Transverse colon (tissue), 4 donors: ENCODE results near the gene HMCN1. TPM values are rescaled to one million over a fixed set of nuclear protein-coding genes. Genes with fewer than 3 reads are reported as not detected.

Source experiments
- DNase-seq: peaks from one replicate; pipeline ENCODE4 v3.0.0-alpha.2; 2019
- H3K27ac ChIP-seq, 4 donors: fragments of 200-600 bp; sonication (generic); 2 replicates each; pipeline ENCODE4 v1.5.1; 2016 to 2018; ENCODE audit warnings: inconsistent platforms in 4 of 4
- H3K27me3 ChIP-seq: fragments of 200-600 bp; sonication (generic); 2 replicates; pipeline ENCODE4 v1.5.1; 2017; ENCODE audit warnings: inconsistent platforms
- H3K36me3 ChIP-seq, 4 donors: fragments of 200-600 bp; sonication (generic); 2 replicates each; pipeline ENCODE4 v1.5.1; 2017 to 2019; ENCODE audit warnings: inconsistent platforms in 4 of 4
- H3K4me1 ChIP-seq, 4 donors: fragments of 200-600 bp; sonication (generic); 2 replicates each; pipeline ENCODE4 v1.5.1; 2017 to 2020; ENCODE audit warnings: inconsistent platforms in 4 of 4
- H3K4me3 ChIP-seq, 4 donors: fragments of 200-600 bp; sonication (generic); 1 replicate in 1 of 4; 2 replicates in 3 of 4; pipeline versions ENCODE4 v1.5.1 to v1.6.1; 2017 to 2019; ENCODE audit warnings: inconsistent platforms in 4 of 4
- H3K9me3 ChIP-seq, 2 donors: fragments of 200-600 bp; sonication (generic); 2 replicates each; pipeline ENCODE4 v1.5.1; 2017 to 2019; ENCODE audit warnings: inconsistent platforms in 2 of 2
- CTCF ChIP-seq, 5 experiments: fragments of 200-600 bp in 3 of 5; fragments of 450-650 bp in 2 of 5; sonication (generic) in 3 of 5; IDR thresholded peaks; 1 replicate in 2 of 5; 2 replicates in 3 of 5; pipeline ENCODE4 v1.5.1; 2016 to 2017; ENCODE audit warnings: antibody characterized with exemption in 5 of 5, inconsistent platforms in 3 of 5, mild to moderate bottlenecking in 2 of 5, moderate library complexity in 1 of 5
- EP300 ChIP-seq: sonication (generic); formaldehyde crosslinking; IDR thresholded peaks from one replicate; pipeline ENCODE4 v1.6.1; 2017; ENCODE audit warnings: antibody characterized with exemption, low read depth
- POLR2A ChIP-seq: fragments of 450-650 bp; IDR thresholded peaks from one replicate; pipeline ENCODE4 v1.6.1; 2016; ENCODE audit warnings: antibody characterized with exemption, mild to moderate bottlenecking, moderate library complexity
- POLR2AphosphoS5 ChIP-seq, 3 donors: sonication (generic); formaldehyde crosslinking; IDR thresholded peaks; one replicate each; pipeline ENCODE4 v1.6.1; 2016; ENCODE audit warnings: antibody characterized with exemption in 3 of 3
- WGBS, 2 donors: methylation state at CpG; one replicate each; pipeline ENCODE4 v1.1.5; 2018; ENCODE audit warnings: low coverage in 1 of 2; 5-methylcytosine and 5-hydroxymethylcytosine counted together
- in situ Hi-C, 4 donors: fragments of 200-750 bp; cut with MboI; loops; one replicate each; pipeline versions ENCODE4 v1.15.0 to v1.15.1; 2017; ENCODE audit warnings: low sequenced_read_pairs in 3 of 4, low pct_ligation_motif_present in 1 of 4, low pct_unique_long_range_greater_than_20kb in 1 of 4
- intact Hi-C: fragments of 100-400 bp; cut with DNase I; formaldehyde crosslinking; loops from one replicate; pipeline ENCODE4 v1.15.1; 2023; ENCODE audit warnings: low total_unique reads
- total RNA-seq, 4 donors: library from RNA; depleted of rRNA; stranded (reverse); fragments of >200 nt; gene quantifications; one replicate each; pipeline ENCODE4 v1.1.0, GENCODE V29; 2016

The HMCN1 gene
- total RNA-seq, 4 donors from 2014 or later: 1.1 to 2.7 (median 2.1) TPM

- intact Hi-C loops: no loop called here
- no peak overlapping the region for H3K27ac ChIP-seq
- no peaks in the 10 kb centered on the region for H3K36me3 ChIP-seq
- H3K4me3 ChIP-seq: no peak overlapping the region
- no peak for TF ChIP-seq EP300
- no peak for TF ChIP-seq POLR2A
- no peak for TF ChIP-seq POLR2AphosphoS5 (IDR thresholded peaks at IDR 0.05)
- no peak for TF ChIP-seq CTCF (IDR thresholded peaks at IDR 0.05)
- H3K27me3 ChIP-seq: no peaks in the 10 kb centered on the region
- no peaks in the 10 kb centered on the region for H3K4me1 ChIP-seq
- DNase-seq: no peak
- in situ Hi-C loops: no loop called here
- 85 to 90% methylated on average over 4 of the region's 4 CpGs for WGBS, 2 donors
- no peaks in the 10 kb centered on the region for H3K9me3 ChIP-seq
Measured at GRCh38 chr1:186046437-186047211, 312.4 kb downstream of the HMCN1 start.

DNA sequence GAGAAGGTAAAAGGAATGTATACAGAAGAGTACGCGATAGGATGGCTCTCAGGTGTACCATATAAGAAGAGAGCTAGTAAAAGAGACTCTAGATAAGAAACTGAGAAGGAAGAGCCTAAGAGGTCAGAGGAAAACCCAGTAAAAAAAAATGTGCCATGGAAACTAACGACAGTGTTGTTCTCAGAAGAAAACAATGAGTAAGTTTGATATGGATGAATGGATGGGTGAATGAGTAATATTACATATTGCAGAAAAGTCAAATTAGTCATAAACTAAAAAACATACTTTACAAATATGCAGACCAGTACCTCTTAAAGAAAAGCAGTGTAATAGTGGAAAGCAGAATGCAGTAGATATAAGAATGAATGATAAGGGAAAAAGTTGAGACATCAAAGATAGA, 316.2 kb downstream of the HMCN1 start:
- Histone ChIP-seq H3K4me3 (no peak overlapping the region), H3K27ac (no peak overlapping the region), H3K9me3 (no peaks in the 10 kb centered on the region), H3K27me3 (no peaks in the 10 kb centered on the region), H3K36me3 (no peaks in the 10 kb centered on the region), H3K4me1 (no peaks in the 10 kb centered on the region)
- no peak for TF ChIP-seq CTCF (IDR thresholded peaks at IDR 0.05)
- no peak for DNase-seq
- WGBS, 2 donors: 66 to 75% methylated on average over 3 of the region's 3 CpGs
- in situ Hi-C loops (no loop called here), intact Hi-C loops (no loop called here)

DNA sequence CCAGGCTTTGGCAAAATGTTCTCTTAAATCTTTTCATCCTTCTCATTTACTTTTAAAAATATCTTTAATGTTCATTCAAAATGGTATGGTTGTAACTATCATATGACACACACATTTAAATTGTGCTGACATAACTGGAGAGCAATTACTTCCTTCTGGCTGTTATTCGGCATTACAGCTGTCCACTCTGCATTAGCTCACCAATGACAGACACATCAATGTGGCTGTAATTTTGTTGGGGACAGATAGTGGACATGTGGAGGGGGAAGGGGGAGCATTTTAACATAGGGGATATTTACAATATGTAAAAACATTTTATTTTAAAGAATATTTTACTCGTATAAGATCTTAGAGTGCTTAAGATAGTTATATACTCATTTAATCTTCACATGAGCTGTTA, 319.8 kb downstream of the HMCN1 start:
- DNase-seq: no peak
- Histone ChIP-seq H3K36me3 (no peaks in the 10 kb centered on the region), H3K4me1 (no peaks in the 10 kb centered on the region), H3K9me3 (no peaks in the 10 kb centered on the region), H3K27me3 (no peaks in the 10 kb centered on the region), H3K4me3 (no peak overlapping the region), H3K27ac (no peak overlapping the region)
- 60 to 65% methylated on average over 2 of the region's 2 CpGs for WGBS, 2 donors
- in situ Hi-C loops (no loop called here), intact Hi-C loops (no loop called here)
- TF ChIP-seq POLR2AphosphoS5 (IDR thresholded peaks at IDR 0.05) (no peak), POLR2A (no peak), EP300 (no peak), CTCF (IDR thresholded peaks at IDR 0.05) (no peak)

GRCh38 chr1:186054932-186055331, 320.7 kb downstream of the HMCN1 start:
- no peaks in the 10 kb centered on the region for H3K4me1 ChIP-seq
- H3K9me3 ChIP-seq: no peaks in the 10 kb centered on the region
- H3K36me3 ChIP-seq: no peaks in the 10 kb centered on the region
- intact Hi-C loops (no loop called here), in situ Hi-C loops (no loop called here)
- no peak overlapping the region for H3K4me3 ChIP-seq
- TF ChIP-seq CTCF (IDR thresholded peaks at IDR 0.05) (no peak), POLR2AphosphoS5 (IDR thresholded peaks at IDR 0.05) (no peak), POLR2A (no peak), EP300 (no peak)
- no peak overlapping the region for H3K27ac ChIP-seq
- no peak for DNase-seq
- H3K27me3 ChIP-seq: no peaks in the 10 kb centered on the region
- 89 to 93% methylated on average over 2 of the region's 2 CpGs for WGBS, 2 donors
